ENCODE data around the gene METAP1D.
"Not testable (repeated sequence)": the region's sequence is repeated elsewhere in the genome, so short reads cannot be mapped to it uniquely, and the experiment has no call there.

Gene METAP1D

DNA sequence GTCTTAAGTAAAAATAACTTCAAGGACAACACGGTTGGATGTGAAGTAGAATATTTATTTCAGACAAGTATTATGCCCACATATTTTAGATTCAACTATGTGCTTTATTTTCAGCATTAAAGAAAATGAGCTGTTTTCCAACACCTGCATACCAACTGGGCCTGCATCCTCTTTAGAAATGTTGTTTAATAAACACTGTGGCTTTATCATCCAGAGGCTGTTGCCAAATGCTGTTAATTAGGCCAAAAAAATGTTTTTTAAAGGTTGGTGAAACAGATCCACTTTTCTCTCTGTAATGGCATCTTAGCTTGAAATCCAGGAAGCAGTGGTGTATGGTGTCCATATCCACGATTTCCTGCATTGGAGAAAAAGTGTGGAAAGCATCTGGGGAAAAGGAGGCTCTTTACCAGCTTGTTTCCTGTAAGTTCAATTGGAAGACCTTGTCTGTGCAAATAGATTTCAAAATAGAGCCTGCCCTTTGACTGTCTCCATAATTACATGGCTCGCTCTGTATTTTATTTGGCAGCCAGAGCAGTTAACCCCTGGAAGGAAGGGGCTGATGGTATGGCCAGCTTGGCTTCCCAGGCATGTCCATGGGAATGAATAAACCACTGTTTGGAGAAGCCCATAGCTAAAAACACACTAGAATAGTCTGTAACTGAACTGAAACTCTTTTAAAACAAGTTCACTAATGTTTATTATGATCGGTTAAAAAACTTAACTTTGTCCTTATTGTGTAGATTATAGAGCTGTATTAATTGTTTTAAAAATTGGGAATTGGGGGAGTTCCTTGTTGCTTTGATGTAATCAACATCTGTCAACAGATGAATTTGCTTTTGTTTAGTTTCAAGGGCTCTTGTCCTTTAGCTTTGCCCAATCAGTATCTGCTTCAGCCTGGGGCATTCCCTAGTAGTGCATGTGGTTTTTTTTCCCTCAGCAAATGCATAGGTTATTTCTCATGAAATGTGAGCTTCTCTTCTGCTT is 52.5 kb downstream of the METAP1D start:
- DNase-seq (ENCODE audit: low read depth) = no peak
- TF ChIP-seq, protein P1, sequence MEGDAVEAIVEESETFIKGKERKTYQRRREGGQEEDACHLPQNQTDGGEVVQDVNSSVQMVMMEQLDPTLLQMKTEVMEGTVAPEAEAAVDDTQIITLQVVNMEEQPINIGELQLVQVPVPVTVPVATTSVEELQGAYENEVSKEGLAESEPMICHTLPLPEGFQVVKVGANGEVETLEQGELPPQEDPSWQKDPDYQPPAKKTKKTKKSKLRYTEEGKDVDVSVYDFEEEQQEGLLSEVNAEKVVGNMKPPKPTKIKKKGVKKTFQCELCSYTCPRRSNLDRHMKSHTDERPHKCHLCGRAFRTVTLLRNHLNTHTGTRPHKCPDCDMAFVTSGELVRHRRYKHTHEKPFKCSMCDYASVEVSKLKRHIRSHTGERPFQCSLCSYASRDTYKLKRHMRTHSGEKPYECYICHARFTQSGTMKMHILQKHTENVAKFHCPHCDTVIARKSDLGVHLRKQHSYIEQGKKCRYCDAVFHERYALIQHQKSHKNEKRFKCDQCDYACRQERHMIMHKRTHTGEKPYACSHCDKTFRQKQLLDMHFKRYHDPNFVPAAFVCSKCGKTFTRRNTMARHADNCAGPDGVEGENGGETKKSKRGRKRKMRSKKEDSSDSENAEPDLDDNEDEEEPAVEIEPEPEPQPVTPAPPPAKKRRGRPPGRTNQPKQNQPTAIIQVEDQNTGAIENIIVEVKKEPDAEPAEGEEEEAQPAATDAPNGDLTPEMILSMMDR (conservative IDR thresholded peaks at IDR 0.05; ENCODE audit: low read depth, low read length) = no peak
- no peak overlapping the region for H3K4me3 ChIP-seq (ENCODE audit: low read length)

DNA sequence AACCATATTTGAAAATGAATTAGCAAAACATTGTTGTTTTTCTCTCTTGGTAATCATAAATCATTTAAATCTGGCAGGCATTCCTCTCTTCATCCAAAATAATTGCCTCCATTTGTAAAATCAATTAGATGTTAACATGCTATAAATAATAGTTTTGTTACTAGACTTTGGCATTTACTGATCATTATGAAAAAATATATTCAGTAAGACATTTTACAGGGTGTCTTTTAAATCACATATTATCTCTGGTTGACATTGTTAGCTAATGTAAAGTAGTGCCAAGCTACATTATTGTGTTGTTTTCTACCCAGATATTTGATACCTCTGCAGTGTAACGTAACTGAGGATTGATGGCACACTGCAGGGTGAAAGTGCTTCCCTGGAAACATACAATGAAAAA is 53.7 kb downstream of the METAP1D start:
- TF ChIP-seq, protein P1 (conservative IDR thresholded peaks at IDR 0.05; ENCODE audit: low read depth, low read length) = no peak
- DNase-seq (ENCODE audit: low read depth) = no peak
- no peak overlapping the region for H3K4me3 ChIP-seq (ENCODE audit: low read length)

DNA sequence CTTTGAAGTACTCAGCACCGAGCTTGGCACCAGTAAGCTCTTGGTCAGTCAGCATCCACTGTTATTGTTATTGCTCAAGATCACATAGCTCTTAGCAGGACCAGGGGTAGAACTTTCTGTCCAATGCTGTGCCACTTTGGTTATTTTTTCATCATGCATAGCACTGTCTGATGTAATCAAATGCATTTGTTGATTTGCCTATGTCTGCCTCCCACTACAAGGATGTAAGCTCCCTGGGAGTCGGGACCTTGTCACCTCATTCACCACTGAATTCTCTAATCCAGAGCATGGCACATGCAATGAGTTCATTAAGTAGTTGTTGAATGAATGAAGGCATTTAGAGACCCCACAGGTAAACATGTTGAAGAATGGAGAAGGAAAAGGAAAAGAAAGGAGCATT is 56.5 kb downstream of the METAP1D start:
- no peak for DNase-seq (ENCODE audit: low read depth)
- H3K4me3 ChIP-seq (ENCODE audit: low read length) = no peak overlapping the region
- TF ChIP-seq, protein P1 (conservative IDR thresholded peaks at IDR 0.05; ENCODE audit: low read depth, low read length) = no peak

DNA sequence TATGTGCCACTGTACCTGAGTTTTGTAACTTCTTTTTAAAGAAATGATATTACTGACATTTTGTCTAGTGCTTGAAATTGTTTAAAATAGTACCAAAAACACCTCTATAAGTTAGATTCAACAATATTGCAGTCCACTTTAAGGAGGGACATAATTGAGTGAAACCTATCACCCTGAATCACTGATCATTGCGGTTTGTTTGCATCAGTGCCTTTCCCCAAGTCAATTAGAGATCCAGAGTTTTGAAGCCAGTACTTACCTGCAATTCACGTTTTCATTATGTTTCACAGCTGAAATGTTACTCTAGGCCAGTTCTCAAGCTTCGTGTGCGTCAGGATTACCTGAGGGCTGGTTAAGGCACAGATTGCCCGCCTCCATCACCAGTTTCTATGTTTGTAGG is 58.9 kb downstream of the METAP1D start:
- DNase-seq (ENCODE audit: low read depth) = no peak
- TF ChIP-seq, protein P1 (conservative IDR thresholded peaks at IDR 0.05; ENCODE audit: low read depth, low read length) = no peak
- no peak overlapping the region for H3K4me3 ChIP-seq (ENCODE audit: low read length)

DNA sequence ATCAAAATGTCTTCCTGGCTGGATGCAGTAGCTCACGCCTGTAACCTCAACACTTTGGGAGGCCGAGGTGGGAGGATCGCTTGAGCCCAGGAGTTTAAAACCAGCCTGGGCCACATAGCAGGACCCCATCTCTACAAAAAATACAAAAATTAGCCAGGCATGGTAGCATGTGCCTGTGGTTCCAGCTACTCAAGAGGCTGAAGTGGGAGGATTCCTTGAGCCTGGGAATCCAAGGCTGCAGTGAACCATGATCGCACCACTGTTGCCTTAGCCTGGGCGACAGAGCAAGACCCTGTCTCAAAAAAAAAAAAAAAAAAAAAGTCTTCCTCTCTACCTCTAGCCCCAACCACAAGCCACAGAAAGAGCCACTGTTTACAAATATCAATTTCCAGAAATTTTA is 60.4 kb downstream of the METAP1D start:
- not testable (repeated sequence) for H3K4me3 ChIP-seq (ENCODE audit: low read length); DNase-seq (ENCODE audit: low read depth)

DNA sequence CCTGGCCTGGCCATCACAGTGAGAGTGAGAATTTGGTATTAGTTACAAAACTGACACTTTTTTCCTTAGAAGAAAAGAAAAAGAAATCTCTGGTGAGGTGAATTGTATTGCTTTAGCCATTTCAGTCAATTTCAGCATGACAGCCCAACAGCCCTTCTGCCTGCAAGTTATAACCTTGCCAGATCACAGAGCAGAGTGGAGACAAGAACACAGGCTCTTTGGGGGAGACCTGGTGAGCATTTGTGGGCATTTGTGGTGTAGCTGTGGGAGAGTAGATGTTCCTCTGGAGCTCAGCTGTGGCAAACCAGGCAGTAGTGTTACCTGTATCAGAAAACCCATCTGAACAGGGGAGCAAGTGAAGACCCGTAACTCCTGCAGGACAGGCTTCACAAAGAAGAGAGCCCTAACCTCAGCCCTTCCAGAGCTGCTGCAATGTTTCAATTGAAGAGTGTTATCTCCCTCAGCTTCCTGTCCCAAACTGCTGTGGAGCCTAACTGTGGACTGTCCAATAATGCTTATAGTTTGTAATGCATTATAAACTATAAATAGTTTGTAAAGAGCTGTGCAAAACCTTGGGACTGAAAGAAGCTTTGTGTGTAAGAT is 62.8 kb downstream of the METAP1D start:
- H3K4me3 ChIP-seq (ENCODE audit: low read length) = no peak overlapping the region
- TF ChIP-seq, protein P1 (conservative IDR thresholded peaks at IDR 0.05; ENCODE audit: low read depth, low read length) = no peak
- DNase-seq (ENCODE audit: low read depth) = no peak

DNA sequence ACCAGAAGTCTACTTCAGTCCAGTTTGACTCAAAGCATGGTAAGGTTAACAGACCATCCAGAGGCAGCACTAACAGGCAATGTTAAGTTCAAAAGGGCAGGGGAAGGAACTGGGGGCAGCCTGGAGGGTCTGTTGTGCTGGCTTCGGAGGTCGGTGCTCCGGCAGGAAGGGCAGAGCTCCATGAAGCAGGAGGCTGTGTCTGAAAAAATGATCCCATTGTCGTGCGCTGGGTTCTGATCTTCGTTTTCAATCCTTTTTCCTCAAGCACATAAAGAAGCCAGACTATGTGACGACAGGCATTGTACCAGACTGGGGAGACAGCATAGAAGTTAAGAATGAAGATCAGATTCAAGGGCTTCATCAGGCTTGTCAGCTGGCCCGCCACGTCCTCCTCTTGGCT is 63.7 kb downstream of the METAP1D start:
- DNase-seq (ENCODE audit: low read depth) = no peak
- TF ChIP-seq, protein P1 (conservative IDR thresholded peaks at IDR 0.05; ENCODE audit: low read depth, low read length) = no peak
- H3K4me3 ChIP-seq (ENCODE audit: low read length) = no peak overlapping the region
